GM18909 (cell line): Measurements from ENCODE around the gene CD44.
"Not testable (repeated sequence)": the region's sequence is repeated elsewhere in the genome, so short reads cannot be mapped to it uniquely, and the experiment has no call there.

Source experiments
- ATAC-seq: cut with Tn5 transposase; IDR thresholded peaks from one replicate; pipeline ENCODE4 v1.9.1; 2021; ENCODE audit warnings: mild to moderate bottlenecking; ENCODE audit not compliant: unreplicated experiment, poor library complexity

The CD44 gene

GRCh38 chr11:35204614-35205013 is 65.6 kb downstream of the CD44 start:
- ATAC-seq: no peak

DNA sequence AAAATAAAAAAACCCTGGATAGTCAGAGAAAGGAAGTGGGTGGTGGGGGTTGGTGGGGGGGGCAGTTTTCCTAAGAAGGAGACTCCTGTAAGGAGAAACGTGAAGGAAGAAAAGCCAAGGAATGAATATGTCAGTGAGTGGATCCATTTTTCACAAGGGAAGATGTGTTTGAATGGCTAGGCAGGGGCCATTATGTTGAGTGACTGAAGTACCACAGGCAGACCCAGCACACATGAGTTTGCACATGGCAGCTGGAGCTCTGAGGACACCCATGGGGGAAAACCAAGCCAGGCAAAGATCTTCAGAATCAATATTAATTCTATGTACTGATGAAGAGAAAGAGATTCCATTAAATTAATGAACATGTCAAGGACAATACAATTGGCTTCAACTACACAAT is 67.6 kb downstream of the CD44 start:
- ATAC-seq: no peak

- no peak for ATAC-seq
These were observed 68.8 kb downstream of the CD44 start for GRCh38 chr11:35207471-35208403.

DNA sequence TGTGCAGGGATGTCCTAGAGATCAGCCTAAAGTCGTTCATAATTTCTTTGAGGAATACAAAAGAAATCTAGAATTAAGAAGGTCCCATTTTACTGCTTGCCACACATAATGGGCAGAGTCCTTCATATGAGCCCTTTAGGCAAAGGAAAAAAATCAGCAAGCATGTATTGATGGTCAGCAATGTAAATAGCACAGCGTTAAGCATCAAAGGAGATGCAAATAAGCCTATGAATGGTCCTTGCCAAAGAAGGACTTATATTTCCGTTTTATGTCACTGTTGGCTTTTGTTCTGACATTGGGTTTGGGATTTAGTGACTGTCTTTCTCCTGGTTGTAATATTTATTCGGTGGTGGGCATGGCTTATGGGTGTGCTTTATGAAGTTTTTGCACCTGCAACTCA is 69.8 kb downstream of the CD44 start:
- no peak for ATAC-seq

DNA sequence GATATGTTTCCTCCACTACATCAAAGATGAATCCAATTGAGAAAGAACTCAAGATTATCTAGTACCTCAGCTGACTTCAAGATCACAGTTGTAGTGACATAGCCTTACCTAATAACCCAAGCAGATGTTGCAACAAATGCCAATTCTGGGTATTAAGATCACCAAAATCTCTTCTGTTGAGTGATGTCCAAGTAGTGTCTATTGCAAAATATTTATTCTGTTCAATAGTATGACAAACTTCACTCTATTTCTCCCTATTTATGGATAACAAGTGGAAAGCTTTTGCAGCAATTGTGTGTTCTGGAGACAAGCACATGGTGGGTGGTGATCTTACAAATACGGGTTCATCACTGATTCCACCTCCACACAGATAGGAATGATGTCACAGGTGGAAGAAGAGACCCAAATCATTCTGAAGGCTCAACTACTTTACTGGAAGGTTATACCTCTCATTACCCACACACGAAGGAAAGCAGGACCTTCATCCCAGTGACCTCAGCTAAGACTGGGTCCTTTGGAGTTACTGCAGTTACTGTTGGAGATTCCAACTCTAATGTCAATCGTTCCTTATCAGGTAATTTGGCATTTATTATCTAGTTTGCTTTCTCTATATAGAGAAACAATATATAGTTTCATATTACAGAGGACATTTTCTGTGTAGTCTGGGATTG is 72.0 kb downstream of the CD44 start:
- ATAC-seq: no peak

- ATAC-seq: no peak
These were observed 73.0 kb downstream of the CD44 start for GRCh38 chr11:35211952-35212351.

GRCh38 chr11:35214226-35214770 is 75.3 kb downstream of the CD44 start:
- no peak for ATAC-seq

- no peak for ATAC-seq
These were observed 75.8 kb downstream of the CD44 start for GRCh38 chr11:35214792-35215193.

DNA sequence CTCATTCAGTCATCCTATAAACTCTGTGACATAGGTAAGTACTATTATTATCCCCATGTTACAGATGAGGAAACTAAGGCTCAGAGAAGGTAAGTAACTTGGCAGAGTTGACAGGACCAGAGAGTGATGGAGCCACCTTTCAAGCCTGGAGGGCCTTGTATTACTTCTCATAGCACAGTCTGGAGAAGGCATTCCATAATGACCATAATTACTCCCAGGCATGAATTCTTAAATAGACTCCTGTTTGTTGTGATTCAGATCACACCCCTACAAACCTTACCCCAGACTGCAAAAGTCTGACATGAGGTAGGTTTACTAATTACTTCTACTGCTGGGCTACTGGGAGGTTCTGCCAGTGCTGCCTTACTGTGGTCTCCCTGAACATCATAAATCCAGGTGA is 77.0 kb downstream of the CD44 start:
- ATAC-seq: no peak

GRCh38 chr11:35216962-35217678 is 78.1 kb downstream of the CD44 start:
- no peak for ATAC-seq

- no peak for ATAC-seq
These were observed 80.0 kb downstream of the CD44 start for GRCh38 chr11:35218956-35219355.

- no peak for ATAC-seq
These were observed 84.4 kb downstream of the CD44 start for GRCh38 chr11:35223371-35223796.

GRCh38 chr11:35223991-35224390 is 85.0 kb downstream of the CD44 start:
- no peak for ATAC-seq

DNA sequence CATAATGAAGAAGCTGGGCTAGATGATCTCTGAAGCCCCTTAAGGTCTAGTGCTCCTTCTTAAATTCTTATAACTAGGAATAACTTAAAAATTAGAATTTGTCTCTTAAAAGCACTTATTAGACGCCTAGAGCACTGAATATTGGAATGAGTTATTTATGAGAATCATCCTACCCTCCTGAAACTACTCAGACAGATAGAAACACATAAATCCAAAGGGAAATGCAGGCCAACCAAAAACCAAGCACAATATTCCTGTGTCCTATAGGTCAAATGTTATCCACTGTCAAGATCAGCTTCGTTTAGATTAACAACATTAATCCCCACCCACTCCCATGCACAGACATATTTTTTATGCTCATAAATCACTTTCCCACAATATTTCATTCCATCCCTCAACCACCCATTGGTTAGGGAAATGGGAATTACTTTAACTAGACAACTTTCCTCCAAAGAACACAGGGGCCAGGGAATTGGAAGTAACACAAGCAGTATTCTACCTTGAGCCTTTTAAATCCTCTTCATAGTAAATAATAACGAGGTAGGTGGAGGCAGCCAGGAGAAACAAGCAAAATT is 87.1 kb downstream of the CD44 start:
- no peak for ATAC-seq

DNA sequence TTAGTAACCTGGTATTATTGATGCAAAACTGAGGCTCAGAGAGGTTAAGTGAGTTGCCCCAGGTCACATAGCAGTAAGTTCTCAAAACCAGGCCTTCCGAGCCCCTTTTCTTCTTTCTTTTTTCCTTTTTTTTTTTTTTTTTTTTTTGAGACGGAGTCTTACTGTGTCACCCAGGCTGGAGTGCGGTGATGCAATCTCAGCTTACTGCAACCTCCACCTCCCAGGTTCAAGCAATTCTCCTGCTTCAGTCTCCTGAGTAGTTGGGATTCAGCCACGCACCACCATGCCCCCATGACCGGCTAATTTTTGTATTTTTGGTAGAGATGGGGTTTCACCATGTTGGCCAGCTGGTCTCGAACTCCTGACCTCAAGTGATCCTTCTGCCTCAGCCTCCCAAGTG is 87.8 kb downstream of the CD44 start:
- not testable (repeated sequence) for ATAC-seq

- ATAC-seq: no peak
These were observed 88.8 kb downstream of the CD44 start for GRCh38 chr11:35227576-35228327.

DNA sequence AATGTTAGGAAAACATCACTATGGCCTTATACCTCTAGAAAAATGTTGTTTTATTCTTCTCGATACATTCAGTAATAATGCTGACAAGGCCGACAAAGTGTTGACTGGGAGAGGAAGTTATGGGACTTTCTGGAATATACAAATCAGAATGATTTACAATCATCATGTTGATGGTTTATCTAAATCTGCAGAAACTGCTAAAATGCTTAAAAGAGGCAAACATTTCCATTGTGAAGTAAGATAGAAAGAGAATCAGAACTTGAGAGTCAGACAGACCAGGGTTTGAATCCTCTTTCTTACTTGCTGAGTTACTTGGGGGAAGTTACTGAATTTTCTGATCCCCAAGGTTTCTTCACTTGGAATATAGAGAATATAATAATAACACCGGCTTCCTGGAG is 89.4 kb downstream of the CD44 start:
- no peak for ATAC-seq

DNA sequence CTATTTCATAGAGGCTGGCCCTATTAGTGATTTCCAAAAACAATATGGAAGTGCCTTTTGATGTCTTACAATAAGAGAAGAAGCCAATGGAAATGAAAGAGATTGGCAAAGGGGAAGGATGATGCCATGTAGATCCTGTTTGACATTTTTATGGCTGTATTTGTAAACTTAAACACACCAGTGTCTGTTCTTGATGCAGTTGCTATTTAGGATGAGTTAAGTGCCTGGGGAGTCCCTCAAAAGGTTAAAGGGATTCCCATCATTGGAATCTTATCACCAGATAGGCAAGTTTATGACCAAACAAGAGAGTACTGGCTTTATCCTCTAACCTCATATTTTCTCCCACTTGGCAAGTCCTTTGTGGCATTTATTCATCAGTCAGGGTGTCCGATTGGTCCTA is 91.4 kb downstream of the CD44 start:
- ATAC-seq: no peak

- no peak for ATAC-seq
These were observed 92.3 kb downstream of the CD44 start for GRCh38 chr11:35231076-35231860.
